RCC 7860 (cell line): Measurements from ENCODE around the gene CCDC89.
"Not testable (repeated sequence)": the region's sequence is repeated elsewhere in the genome, so short reads cannot be mapped to it uniquely, and the experiment has no call there.

Source experiments
- DNase-seq: peaks from one replicate; pipeline ENCODE4 v3.0.0-alpha.2; 2015; ENCODE audit warnings: low spot score
- FAIRE-seq: peaks from 2 replicates; lab custom pipeline; 2012; peaks lifted over from hg19 to GRCh38; lab: Jason Lieb, UNC

CCDC89 gene

GRCh38 chr11:85656777-85657176 lies 29.2 kb downstream of the CCDC89 start:
- FAIRE-seq: no peak
- DNase-seq: no peak

- not testable (repeated sequence) for DNase-seq, FAIRE-seq
Measured at GRCh38 chr11:85654343-85654742, 31.7 kb downstream of the CCDC89 start.

GRCh38 chr11:85652786-85653447 lies 33.1 kb downstream of the CCDC89 start:
- DNase-seq (no peak), FAIRE-seq (no peak)

- DNase-seq (no peak), FAIRE-seq (no peak)
Measured at GRCh38 chr11:85651118-85651517, 34.9 kb downstream of the CCDC89 start.

GRCh38 chr11:85647604-85648299 lies 38.2 kb downstream of the CCDC89 start, which contains the start of gene TMEM126A:
Gene TMEM126A, plus strand, starts transcription at chr11:85647967. Its CDS starts 2,289 bp downstream, at chr11:85650256.
- peak; percentile 62 for DNase-seq
- FAIRE-seq: peak; percentile 40

GRCh38 chr11:85647078-85647477 lies 38.9 kb downstream of the CCDC89 start:
- no peak for DNase-seq
- FAIRE-seq: no peak

GRCh38 chr11:85643191-85643614 lies 42.8 kb downstream of the CCDC89 start:
- DNase-seq (no peak), FAIRE-seq (no peak)

GRCh38 chr11:85634747-85635146 lies 51.2 kb downstream of the CCDC89 start:
- FAIRE-seq (no peak), DNase-seq (no peak)
